GM19240 (cell line): Measurements from ENCODE around the gene AFF2.

Source experiments
- DNase-seq: peaks from one replicate; pipeline ENCODE4 v3.0.0; 2011; ENCODE audit warnings: low spot score; ENCODE audit not compliant: insufficient read length

Gene AFF2

GRCh38 chrX:148723551-148723950, 223.1 kb downstream of the AFF2 start:
- DNase-seq: no peak

DNA sequence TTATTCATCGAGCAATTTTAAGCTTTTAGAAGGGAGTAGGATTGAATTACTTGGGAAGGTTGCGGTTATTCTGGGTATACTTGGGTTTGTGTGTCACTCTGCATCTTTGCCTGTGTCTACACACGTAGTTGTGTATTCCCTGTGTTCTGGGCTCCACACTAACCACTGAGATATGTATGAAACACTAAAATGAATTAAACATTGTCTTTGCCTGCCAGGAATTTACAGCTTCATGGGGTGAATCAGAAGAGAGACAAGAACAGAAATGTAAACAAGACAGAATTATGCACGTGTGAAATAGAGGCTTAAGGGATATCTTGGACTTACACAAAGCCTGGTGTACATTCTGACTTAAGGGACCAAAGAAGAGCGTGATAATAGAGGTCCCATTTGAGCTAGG, 228.5 kb downstream of the AFF2 start:
- no peak for DNase-seq

GRCh38 chrX:148732743-148733142, 232.3 kb downstream of the AFF2 start:
- no peak for DNase-seq

- no peak for DNase-seq
These were observed 241.0 kb downstream of the AFF2 start for GRCh38 chrX:148741441-148741840.

- DNase-seq: no peak
These were observed 254.7 kb downstream of the AFF2 start for GRCh38 chrX:148755111-148755510.

- no peak for DNase-seq
These were observed 263.5 kb downstream of the AFF2 start for GRCh38 chrX:148763896-148764295.

GRCh38 chrX:148768296-148768695, 267.9 kb downstream of the AFF2 start:
- no peak for DNase-seq

DNA sequence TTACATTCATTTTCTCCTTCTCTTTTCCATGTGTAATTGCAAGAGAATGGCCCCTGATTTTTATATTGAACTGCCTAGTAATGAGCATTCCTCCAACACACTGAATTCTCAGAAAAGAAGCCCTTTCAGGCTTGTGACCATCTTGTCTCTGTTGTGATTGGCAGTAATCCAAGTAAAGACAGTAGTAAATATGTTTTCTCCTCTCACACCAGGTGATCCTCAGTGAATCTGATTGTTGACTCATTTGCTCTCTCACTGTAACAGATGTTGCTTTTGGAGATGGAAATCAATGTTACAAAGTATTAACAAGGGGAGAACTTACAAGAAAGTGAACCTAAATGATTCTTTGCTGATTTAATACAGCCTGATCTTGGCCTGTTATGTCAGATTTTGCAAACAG, 271.0 kb downstream of the AFF2 start:
- DNase-seq: no peak

DNA sequence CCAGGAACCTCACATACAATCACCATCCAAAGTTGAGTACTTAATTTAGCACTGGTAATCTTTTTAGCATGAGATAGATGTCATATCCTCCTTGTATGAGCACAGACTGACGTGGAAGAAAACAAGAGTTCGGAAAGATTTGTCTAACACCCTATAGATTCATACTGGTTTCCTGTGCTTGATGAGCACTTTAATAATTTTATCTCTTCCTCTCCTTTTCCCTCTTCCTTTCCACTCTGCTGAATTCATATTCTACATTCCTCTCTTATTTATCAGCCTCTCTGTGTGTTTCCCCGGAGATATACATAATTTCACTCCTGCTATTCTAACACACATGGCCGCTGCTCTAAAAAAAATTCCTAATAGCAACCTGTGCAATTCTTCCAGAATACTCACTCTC, 273.9 kb downstream of the AFF2 start:
- DNase-seq: no peak

DNA sequence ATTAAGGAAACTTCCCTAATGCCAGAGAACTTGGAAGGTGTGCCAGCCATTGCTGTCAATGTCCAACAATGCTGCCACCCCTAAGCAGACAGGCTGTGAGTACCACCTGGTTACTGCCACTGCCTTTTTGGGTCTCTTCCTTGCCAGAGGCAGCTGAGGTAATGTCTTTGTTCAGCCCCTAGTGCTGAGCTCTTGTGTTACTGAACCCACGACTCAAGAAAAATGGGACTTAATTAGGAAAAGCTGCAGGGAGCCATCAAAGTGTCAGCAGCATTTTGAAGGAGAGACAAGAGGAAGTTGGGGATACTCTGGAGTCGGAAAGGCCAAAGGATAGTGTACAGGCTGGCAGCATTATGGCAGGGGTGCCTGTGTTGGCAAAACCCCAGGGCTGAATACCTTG, 283.7 kb downstream of the AFF2 start:
- no peak for DNase-seq

DNA sequence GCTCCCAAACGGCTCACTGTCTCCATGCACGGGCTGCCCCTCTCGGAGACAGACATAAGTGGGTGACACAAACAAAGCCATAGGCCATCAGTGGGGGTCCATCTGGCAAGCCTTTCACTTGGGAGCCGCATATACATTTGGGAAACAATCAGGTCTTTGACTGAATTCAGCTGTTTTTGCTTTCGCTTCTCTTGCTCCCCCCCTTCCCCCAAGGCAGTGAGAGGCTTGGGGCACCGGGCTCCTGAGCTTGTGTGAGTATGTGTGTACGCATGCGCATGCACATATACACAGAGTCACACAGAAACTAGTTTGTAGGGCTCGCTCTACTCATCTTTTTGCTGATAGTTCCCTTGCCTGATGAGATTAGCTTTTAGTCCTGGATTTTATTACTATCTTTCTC, 284.4 kb downstream of the AFF2 start:
- no peak for DNase-seq

DNA sequence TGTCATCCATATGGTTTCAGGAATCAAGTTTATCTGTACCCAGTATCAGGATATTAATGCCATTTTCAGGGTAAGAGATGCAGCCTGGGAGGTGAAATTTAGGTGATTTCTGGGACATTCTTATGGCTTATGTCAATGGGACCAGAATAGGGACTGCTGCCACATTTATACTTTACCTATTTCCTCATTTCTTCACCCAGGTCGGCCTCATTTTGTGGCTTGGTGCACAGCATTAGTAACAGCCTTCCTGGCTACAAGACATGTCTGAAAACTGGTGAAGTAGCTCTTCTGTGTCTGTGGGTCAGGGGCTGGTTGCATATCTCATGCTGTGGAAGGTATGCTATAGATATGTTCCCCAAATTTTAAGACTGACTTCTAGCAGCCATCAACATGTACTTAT, 284.8 kb downstream of the AFF2 start:
- DNase-seq: no peak

DNA sequence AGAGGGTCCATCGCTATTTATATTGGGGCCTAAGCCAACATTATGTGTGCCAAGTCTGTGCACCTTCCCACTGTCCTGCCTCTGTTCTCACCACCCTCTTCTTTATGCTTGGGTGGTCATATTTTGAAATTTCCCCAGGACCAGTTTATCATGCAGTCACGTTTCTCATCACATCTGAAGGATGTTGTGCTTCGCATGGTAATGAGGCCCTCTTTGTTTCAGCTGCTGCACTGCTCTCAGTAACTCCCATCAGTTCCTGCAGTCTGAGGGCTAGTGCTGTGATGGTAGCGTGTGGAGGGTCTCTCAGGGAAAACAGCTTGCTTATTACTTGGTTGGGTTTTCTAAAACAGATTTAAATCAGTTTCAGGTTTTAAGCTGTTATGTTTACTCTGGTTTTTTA, 288.0 kb downstream of the AFF2 start:
- no peak for DNase-seq

- no peak for DNase-seq
These were observed 293.9 kb downstream of the AFF2 start for GRCh38 chrX:148794350-148794749.

GRCh38 chrX:148804579-148805355, 304.4 kb downstream of the AFF2 start:
- DNase-seq: no peak

DNA sequence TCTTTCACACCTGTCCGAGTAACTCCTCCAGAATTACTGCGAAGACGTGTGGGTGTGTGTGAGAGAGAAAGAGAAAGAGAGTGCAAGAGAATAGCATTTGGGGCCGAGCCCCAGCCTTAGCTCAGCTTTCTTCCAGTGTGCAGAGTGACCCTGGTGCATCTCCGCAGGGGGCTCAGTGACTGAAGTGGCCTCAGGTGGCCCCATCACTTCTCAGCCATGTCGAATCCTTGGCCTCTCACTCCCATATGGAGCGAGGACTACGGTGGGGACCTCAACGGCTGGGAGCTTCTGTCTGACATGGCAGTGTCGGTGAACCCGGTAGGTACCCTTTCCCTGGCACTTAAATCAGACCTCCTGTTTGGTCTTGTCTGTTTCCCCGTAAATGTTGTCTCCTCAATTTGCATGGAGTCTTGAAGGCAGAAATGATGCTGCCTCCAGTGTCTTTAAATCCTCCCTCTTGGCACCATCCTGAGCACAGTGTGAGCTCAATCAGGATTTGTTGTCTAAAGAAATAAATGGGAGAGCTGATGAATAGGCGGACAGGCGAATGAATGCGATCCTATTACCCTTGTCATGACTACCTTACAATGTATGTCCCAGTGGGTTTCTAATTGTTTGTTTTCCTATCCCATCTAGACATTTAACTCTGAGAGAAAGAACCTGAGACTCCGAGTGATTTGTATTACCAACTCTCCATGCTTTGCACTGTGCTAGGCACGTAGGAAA, 305.9 kb downstream of the AFF2 start:
- DNase-seq: no peak

DNA sequence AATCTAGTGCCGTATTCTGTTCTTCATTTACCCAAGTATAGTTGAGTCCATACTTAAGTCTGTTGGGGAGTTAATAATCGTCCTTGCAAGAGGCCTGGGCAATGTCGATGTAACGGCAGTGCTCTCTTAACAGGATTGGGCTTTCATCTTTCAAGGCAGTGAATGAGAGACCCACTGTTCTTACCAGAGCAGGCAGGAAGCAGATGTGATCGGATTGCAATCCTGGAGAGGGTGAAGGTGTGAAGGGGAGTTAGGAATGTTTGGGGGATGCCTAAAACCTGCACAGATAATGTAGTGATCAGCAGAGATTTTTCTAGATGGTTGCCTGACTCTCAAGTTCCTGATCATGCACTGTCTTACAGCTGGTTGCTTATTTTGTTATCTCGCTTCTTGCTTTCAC, 308.4 kb downstream of the AFF2 start:
- no peak for DNase-seq

- no peak for DNase-seq
These were observed 310.8 kb downstream of the AFF2 start for GRCh38 chrX:148811236-148811635.

DNA sequence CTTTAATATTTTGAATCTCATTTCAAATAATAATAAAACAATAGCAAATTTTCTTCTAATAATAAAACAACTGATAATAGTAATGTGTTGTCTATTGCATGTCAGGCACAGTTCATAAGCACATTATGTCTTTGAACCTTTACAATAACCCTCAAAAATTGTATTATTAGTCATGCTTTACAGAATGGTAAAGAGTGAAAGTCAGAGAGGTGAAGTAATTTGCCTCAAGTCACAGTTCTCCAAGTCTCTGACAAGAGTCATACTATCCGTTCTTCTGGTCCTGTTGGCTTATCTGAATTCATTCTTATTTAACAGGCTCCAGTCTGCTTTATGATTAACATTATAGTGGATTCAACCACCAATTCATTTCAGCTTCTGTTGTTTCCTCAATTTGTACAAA, 313.0 kb downstream of the AFF2 start:
- DNase-seq: no peak

- DNase-seq: no peak
These were observed 313.6 kb downstream of the AFF2 start for GRCh38 chrX:148813967-148814366.

- DNase-seq: no peak
These were observed 315.0 kb downstream of the AFF2 start for GRCh38 chrX:148815218-148815961.

DNA sequence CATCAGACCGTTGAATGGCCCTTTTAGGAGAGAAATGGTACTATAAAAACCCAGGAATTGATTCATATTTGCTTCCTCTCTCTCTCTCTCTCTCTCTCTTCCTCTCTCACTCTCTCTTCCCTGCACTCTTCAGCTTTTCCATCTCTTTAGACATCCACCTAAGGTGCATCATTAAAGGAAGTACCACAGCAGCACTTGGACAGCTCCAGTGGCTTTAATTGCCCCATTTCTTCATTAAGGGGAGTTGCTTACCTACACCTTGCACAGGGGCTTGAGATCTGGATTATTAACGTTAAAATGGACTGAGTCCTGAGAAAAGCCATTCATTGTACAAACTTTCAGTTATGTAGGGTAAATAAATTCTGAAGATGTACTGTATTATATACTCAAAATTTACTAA, 323.6 kb downstream of the AFF2 start:
- DNase-seq: no peak
